Measurements from ENCODE around the gene TMCO5A. TPM values are rescaled to one million over a fixed set of nuclear protein-coding genes. Genes with fewer than 3 reads are reported as not detected.

The TMCO5A gene
- total and polyA plus RNA-seq, 4 donors: not detected

DNA sequence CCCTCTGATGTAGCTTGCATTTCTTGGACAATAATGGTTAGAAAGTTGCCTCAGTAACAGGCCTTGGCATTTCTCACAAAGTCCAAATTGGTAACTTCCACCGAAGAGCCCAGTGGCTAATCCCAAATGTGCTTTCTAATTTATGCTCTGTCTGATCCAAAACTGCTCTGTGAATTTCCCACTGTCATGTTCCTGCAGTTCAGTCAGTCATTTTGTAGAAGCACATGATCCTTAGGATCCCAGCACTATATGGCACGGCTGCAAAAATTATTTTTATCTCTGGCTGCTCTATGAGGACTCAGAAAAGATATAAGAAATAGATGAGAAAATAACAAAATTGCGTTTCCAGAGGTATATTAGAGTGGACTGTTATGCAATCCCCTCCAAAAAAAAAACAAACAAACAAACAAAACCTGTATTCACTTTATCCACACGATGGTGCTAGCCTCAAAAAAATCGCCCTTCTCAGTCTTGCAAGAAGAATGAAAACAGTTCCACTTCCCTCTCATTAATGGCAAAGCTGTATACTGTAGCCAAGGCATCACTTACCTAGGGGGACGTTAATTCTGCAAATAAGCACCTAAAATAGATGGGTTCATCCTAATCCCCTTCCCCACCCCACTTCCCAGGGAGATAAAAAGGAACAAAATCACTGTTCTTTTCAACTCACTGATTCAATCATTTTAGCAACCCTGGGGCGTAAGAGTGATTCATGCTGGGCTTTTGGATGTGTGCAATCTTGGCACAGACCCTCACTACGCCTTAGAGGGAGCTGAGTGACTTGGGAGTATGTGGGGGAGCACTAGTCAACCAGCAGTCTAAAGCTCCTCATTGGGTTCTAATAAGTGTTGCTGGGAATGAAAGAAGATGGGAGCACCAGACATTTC lies 61.3 kb downstream of the TMCO5A start:
- H3K27me3 ChIP-seq (ENCODE audit: control insufficient read depth, insufficient read depth, low read length): no peaks in the 10 kb centered on the region
- peak overlapping the region; percentile 20 for H3K4me3 ChIP-seq (ENCODE audit: low read depth, low read length)
- peak; percentile 62 to 96 (median 66) for DNase-seq (ENCODE audit: low read depth in 4 of 6, low spot score in 6 of 6)
- no peaks in the 10 kb centered on the region for H3K9me3 ChIP-seq (ENCODE audit: control insufficient read depth, insufficient read depth, low read length)
- 0% methylated on average over 4 of the region's 8 CpGs for WGBS (ENCODE audit: insufficient coverage)
- no peaks in the 10 kb centered on the region for H3K36me3 ChIP-seq (ENCODE audit: control insufficient read depth, insufficient read depth, low read length)
- H3K27ac ChIP-seq (ENCODE audit: low read depth, low read length): peak overlapping the region; percentile 19
- H3K4me1 ChIP-seq (ENCODE audit: control insufficient read depth, insufficient read depth, low read length): no peaks in the 10 kb centered on the region

Measured in spinal cord (tissue), 10 donors.